GM10266 (cell line): Measurements from ENCODE around the gene EDEM2.
"Not testable (repeated sequence)": the region's sequence is repeated elsewhere in the genome, so short reads cannot be mapped to it uniquely, and the experiment has no call there.

Source experiments
- DNase-seq: peaks from one replicate; pipeline ENCODE4 v3.0.0; 2012; ENCODE audit errors: extremely low spot score
- TF ChIP-seq, protein P1 (sequence below): IDR thresholded peaks from 2 replicates; pipeline ENCODE4 v1.5.1; 2012; ENCODE audit warnings: mild to moderate bottlenecking, low read depth; ENCODE audit not compliant: control insufficient read depth, insufficient read depth; ENCODE audit errors: missing control alignments

EDEM2 gene

DNA sequence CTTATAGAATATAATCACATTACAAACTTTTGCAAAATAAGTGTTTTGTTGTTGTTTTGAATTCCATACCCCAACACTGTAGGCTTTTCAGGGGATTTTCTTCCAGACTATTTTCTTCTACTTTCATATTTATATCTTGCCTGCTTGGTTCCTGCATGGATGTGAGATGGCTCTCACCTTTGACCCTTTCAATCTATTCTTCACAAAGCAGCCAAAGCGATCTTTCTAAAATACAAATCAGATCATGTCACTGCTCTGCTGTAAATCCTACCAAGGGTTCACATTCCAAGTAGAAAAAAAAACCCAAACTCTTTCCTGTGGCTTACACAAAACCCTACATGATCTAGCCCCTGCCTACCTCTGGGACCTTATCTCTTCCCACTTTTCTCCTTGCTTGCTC is 29.5 kb downstream of the EDEM2 start:
- DNase-seq: no peak
- TF ChIP-seq, protein P1, sequence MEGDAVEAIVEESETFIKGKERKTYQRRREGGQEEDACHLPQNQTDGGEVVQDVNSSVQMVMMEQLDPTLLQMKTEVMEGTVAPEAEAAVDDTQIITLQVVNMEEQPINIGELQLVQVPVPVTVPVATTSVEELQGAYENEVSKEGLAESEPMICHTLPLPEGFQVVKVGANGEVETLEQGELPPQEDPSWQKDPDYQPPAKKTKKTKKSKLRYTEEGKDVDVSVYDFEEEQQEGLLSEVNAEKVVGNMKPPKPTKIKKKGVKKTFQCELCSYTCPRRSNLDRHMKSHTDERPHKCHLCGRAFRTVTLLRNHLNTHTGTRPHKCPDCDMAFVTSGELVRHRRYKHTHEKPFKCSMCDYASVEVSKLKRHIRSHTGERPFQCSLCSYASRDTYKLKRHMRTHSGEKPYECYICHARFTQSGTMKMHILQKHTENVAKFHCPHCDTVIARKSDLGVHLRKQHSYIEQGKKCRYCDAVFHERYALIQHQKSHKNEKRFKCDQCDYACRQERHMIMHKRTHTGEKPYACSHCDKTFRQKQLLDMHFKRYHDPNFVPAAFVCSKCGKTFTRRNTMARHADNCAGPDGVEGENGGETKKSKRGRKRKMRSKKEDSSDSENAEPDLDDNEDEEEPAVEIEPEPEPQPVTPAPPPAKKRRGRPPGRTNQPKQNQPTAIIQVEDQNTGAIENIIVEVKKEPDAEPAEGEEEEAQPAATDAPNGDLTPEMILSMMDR: no peak

DNA sequence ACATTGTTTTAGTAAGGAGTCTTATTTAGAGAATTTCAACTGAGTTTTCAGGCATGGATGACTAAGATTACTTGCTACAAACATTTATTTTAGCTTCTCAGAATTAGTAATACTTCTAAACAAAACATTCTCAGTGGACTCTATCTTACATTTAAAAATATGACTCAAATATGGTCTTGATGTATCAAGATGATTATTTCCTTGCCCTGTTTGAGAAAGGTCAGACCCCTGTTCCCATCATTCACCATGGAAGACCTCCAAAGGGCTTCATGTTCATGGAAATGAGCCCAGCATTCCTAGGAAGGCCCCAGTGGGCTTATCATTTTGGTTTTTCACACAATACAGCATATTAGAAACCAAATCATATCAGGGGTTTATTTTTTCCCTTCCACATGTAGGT is 29.9 kb downstream of the EDEM2 start:
- DNase-seq: no peak
- TF ChIP-seq, protein P1: no peak

DNA sequence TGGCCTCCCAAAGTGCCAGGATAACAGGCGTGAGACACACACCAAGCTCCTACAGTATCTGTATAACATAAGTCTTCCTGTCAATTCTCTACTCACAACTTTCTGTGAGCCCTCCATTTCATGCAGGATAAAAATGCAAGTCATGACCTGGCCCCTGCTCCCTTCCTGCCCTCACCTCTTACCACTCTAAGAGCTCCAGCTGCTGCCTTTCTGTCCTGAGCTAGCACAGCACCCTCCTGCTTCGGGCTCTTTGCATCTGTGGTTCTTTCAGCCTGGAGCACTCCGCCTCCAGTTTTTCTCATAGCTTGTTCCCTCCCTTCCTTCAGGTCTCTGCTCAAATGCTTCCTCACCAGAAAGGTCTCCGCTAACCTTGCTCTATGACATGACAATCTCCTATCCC is 30.9 kb downstream of the EDEM2 start:
- TF ChIP-seq, protein P1: no peak
- DNase-seq: no peak

DNA sequence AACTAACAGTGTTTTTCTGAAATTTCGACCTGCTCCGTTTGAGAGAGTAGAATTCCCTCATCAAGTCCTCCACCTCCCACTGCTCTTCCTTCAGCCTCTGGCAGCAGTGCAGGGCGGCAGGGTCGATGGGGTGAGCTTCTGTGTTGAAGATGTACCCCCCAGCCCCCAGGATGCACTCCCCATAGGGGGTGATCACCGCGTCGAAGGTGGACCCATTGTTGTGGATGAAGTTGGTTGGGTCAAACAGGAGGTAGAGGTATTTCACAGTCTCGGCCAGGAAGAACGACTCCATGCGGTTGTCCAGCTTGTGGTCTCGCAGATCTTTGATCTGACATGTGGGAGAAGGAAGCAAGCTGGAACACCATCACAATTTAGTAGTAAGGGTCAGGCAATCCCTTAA is 31.5 kb downstream of the EDEM2 start:
- TF ChIP-seq, protein P1: no peak
- no peak for DNase-seq

DNA sequence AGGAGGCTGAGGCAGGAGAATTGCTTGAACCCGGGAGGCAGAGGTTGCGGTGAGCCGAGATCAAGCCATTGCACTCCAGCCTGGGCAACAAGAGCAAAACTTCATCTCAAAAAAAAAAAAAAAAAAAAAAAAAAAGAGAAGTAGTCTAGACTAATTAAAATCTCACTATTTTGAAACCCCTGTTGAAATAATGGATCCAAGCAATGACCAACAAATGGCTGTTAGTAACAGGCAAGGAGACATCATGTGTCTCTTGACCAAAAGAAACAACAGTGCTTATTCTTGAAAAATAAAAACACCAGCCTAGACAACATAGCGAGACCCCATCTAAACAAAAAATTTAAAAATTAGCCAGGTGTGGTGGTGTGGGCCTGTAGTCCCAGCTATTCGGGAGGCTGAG is 34.9 kb downstream of the EDEM2 start:
- not testable (repeated sequence) for DNase-seq

DNA sequence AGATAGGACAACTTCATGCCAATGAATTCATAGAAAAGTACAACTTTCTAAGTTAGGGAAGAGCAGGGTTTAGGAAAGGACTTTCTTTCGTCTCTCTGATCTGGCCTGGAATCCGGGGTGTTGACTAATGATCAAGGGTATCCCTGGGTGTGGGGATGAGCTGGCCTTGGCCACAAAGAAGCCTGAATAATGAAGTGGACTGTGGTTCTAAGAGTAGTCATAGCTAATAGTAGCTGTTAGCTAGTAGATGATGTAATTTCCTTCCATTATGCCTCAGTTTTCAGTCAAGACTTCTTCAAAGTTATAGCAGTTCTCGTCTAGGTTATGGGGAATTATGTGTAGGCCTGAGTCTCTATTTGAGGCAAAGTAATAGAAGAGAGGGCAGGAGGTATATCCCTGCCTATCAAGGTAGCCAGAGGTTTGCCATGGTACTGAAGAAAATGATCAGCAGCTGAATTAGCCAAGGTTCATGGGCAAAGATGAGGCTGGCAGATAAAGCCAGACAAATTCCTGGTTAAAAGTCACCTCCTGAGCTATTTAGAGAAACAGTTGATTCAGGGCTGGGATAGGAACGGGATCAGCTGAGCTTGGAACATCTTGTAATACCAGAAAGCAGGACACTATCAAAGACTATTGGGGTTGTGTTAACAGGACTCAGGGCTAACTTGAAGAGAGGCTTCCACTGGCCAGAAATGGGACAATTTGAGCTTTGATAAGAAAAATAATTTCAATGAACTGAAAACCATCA is 35.8 kb downstream of the EDEM2 start:
- DNase-seq: no peak
- TF ChIP-seq, protein P1: no peak

DNA sequence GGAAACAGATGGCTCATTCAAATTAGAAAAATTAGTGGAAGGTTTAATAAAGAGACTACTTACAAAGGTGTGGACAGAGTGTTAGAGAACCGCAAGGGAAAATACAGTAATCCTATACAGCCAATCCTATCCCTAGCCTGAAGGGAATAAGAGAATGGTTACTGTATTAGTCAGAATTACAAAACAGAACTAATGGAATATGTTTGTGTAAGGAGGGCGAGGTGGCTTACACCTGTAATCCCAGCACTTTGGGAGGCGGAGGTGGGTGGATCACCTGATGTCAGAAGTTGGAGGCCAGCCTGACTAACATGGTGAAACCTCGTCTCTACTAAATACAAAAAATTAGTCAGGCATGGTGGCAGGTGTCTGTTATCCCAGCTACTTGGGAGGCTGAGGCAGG is 38.2 kb downstream of the EDEM2 start:
- TF ChIP-seq, protein P1: no peak
- DNase-seq: no peak
